Spinal cord (tissue), 10 donors: ENCODE measurements around the gene FGF8. TPM values are rescaled to one million over a fixed set of nuclear protein-coding genes. Genes with fewer than 3 reads are reported as not detected.

Experiments
- DNase-seq, 6 donors: peaks; one replicate each; pipeline versions ENCODE4 v3.0.0 to v3.0.0-alpha.2; 2013 to 2015; ENCODE audit warnings: low spot score in 6 of 6, low read depth in 4 of 6
- H3K27ac ChIP-seq: one replicate; pipeline ENCODE4 v1.5.1; 2013; ENCODE audit warnings: low read depth, low read length, control low read depth
- H3K27me3 ChIP-seq: one replicate; pipeline ENCODE4 v1.6.1; 2013; ENCODE audit warnings: low read length; ENCODE audit not compliant: control insufficient read depth, insufficient read depth
- H3K36me3 ChIP-seq: one replicate; pipeline ENCODE4 v1.6.1; 2013; ENCODE audit warnings: low read length; ENCODE audit not compliant: control insufficient read depth, insufficient read depth
- H3K4me1 ChIP-seq: one replicate; pipeline ENCODE4 v1.6.1; 2013; ENCODE audit warnings: low read length; ENCODE audit not compliant: control insufficient read depth, insufficient read depth
- H3K4me3 ChIP-seq: one replicate; pipeline ENCODE4 v1.5.1; 2013; ENCODE audit warnings: low read depth, low read length, control low read depth
- H3K9me3 ChIP-seq: one replicate; pipeline ENCODE4 v1.6.1; 2013; ENCODE audit warnings: low read length; ENCODE audit not compliant: control insufficient read depth, insufficient read depth
- WGBS: methylation state at CpG from one replicate; pipeline ENCODE4 v1.1.5; 2013; ENCODE audit warnings: missing lambda C conversion rate; ENCODE audit not compliant: insufficient coverage; 5-methylcytosine and 5-hydroxymethylcytosine counted together
- long read RNA-seq, 4 donors: transcript quantifications; one replicate each; lab custom pipeline, GENCODE V29; 2026
- polyA plus RNA-seq, 2 donors: library from polyadenylated mRNA; unstranded; fragments of 120-200 nt; gene quantifications; one replicate each; pipeline ENCODE4 v1.2.1, GENCODE V29; 2013; ENCODE audit not compliant: insufficient read length in 2 of 2
- total RNA-seq, 2 donors: library from RNA; depleted of rRNA in 1 of 2; stranded (reverse); fragments of 120-200 nt in 1 of 2; fragments of >200 nt in 1 of 2; gene quantifications; one replicate each; pipeline versions ENCODE4 v1.2.3 to v1.2.4, GENCODE V29; 2013 to 2014
- donor health status: healthy.

Gene FGF8
- total RNA-seq (under 1 TPM; 0.69 to 0.72 TPM), polyA plus RNA-seq (1 to 10 TPM; 1.7 to 2.2 TPM)
- long read RNA-seq, donor 1 = 0 reads
- long read RNA-seq, donor 2 = 0 reads
- long read RNA-seq, donor 3, partial matches to known transcripts = 0 of 1 reads
- long read RNA-seq, donor 3, other reads (novel, unspliced or antisense) = 0 of 1 reads
- long read RNA-seq, donor 4 = 0 reads

GRCh38 chr10:101775273-101776160 is at the start of gene FGF8:
Gene FGF8, minus strand, starts transcription at chr10:101776114. Its CDS starts 214 bp downstream, at chr10:101775900.
- Histone ChIP-seq H3K27me3 (peaks cover 94% of the 10 kb centered on the region), H3K4me1 (peaks cover 48% of the 10 kb centered on the region), H3K27ac (no peak within 1 kb of the TSS), H3K36me3 (peaks cover 17% of the 10 kb centered on the region), H3K9me3 (no peaks in the 10 kb centered on the region), H3K4me3 (no peak within 1 kb of the TSS)
- no peak for DNase-seq
- WGBS = 1% methylated on average over 74 of the region's 98 CpGs

- no CpG with 5 or more reads among the region's 2 CpGs for WGBS
- peaks cover 35% of the 10 kb centered on the region for H3K36me3 ChIP-seq
- H3K4me1 ChIP-seq = peaks cover 14% of the 10 kb centered on the region
- DNase-seq = no peak
- no peak overlapping the region for H3K4me3 ChIP-seq
- no peaks in the 10 kb centered on the region for H3K27me3 ChIP-seq
- no peaks in the 10 kb centered on the region for H3K9me3 ChIP-seq
- no peak overlapping the region for H3K27ac ChIP-seq
Observed at GRCh38 chr10:101824736-101825135, 48.8 kb upstream of the FGF8 start.

- 3% methylated on average over 9 of the region's 14 CpGs for WGBS
- peaks cover 26% of the 10 kb centered on the region for H3K4me1 ChIP-seq
- no peak for DNase-seq
Observed at GRCh38 chr10:101818872-101819633, 43.1 kb upstream of the FGF8 start.

GRCh38 chr10:101818119-101818871 is 42.4 kb upstream of the FGF8 start, which contains the start of gene OGA:
Gene OGA, minus strand, starts transcription at chr10:101818444. Its CDS starts 422 bp downstream, at chr10:101818022.
- Histone ChIP-seq H3K4me1 (peaks cover 29% of the 10 kb centered on the region), H3K27me3 (no peaks in the 10 kb centered on the region), H3K36me3 (peaks cover under 1% of the 10 kb centered on the region), H3K4me3 (peak within 1 kb of the TSS; percentile 93), H3K9me3 (no peaks in the 10 kb centered on the region), H3K27ac (peak within 1 kb of the TSS; percentile 94)
- WGBS = 0% methylated on average over 40 of the region's 47 CpGs
- peak; percentile 95 to 100 (median 97) for DNase-seq

More at GRCh38 chr10:101818872-101819633, 43.1 kb upstream of the FGF8 start:
- peak overlapping the region; percentile 94 for H3K27ac ChIP-seq
- no peaks in the 10 kb centered on the region for H3K9me3 ChIP-seq
- no peaks in the 10 kb centered on the region for H3K27me3 ChIP-seq
- H3K4me3 ChIP-seq = peak overlapping the region; percentile 93
- H3K36me3 ChIP-seq = peaks cover 2% of the 10 kb centered on the region

- Histone ChIP-seq H3K27me3 (no peaks in the 10 kb centered on the region), H3K4me1 (peaks cover 29% of the 10 kb centered on the region), H3K36me3 (peaks cover 1% of the 10 kb centered on the region), H3K9me3 (no peaks in the 10 kb centered on the region), H3K4me3 (peak overlapping the region; percentile 93), H3K27ac (peak overlapping the region; percentile 94)
- peak in 2 of 6 donors; percentile 81 to 93 for DNase-seq
- WGBS = under 1% methylated on average over 39 of the region's 44 CpGs
Observed at GRCh38 chr10:101817337-101818118, 41.6 kb upstream of the FGF8 start.

- H3K27ac ChIP-seq = peak overlapping the region; percentile 94
- H3K4me3 ChIP-seq = peak overlapping the region; percentile 93
- peaks cover 6% of the 10 kb centered on the region for H3K36me3 ChIP-seq
- DNase-seq = no peak
- 0% methylated on average over 3 of the region's 14 CpGs for WGBS
- no peaks in the 10 kb centered on the region for H3K9me3 ChIP-seq
- H3K4me1 ChIP-seq = peaks cover 29% of the 10 kb centered on the region
- no peaks in the 10 kb centered on the region for H3K27me3 ChIP-seq
Observed at GRCh38 chr10:101816913-101817336, 41.0 kb upstream of the FGF8 start.

GRCh38 chr10:101816376-101816775 is 40.5 kb upstream of the FGF8 start:
- Histone ChIP-seq H3K27ac (peak overlapping the region; percentile 94), H3K4me1 (peaks cover 29% of the 10 kb centered on the region), H3K4me3 (peak overlapping the region; percentile 93), H3K27me3 (no peaks in the 10 kb centered on the region), H3K36me3 (peaks cover 8% of the 10 kb centered on the region), H3K9me3 (no peaks in the 10 kb centered on the region)
- peak in 1 of 6 donors; percentile 25 for DNase-seq
- 0% methylated on average over 1 of the region's 5 CpGs for WGBS

GRCh38 chr10:101814466-101815071 is 38.7 kb upstream of the FGF8 start:
- peak overlapping the region; percentile 93 for H3K4me3 ChIP-seq
- no peak overlapping the region for H3K27ac ChIP-seq

More at GRCh38 chr10:101814466-101815071, 38.7 kb upstream of the FGF8 start:
- peak in 1 of 6 donors; percentile 56 for DNase-seq
- Histone ChIP-seq H3K27me3 (no peaks in the 10 kb centered on the region), H3K9me3 (no peaks in the 10 kb centered on the region), H3K36me3 (peaks cover 22% of the 10 kb centered on the region), H3K4me1 (peaks cover 22% of the 10 kb centered on the region)
- 64% methylated on average over 7 of the region's 8 CpGs for WGBS
